ENCODE measurements around the gene HDAC10.

The HDAC10 gene

DNA sequence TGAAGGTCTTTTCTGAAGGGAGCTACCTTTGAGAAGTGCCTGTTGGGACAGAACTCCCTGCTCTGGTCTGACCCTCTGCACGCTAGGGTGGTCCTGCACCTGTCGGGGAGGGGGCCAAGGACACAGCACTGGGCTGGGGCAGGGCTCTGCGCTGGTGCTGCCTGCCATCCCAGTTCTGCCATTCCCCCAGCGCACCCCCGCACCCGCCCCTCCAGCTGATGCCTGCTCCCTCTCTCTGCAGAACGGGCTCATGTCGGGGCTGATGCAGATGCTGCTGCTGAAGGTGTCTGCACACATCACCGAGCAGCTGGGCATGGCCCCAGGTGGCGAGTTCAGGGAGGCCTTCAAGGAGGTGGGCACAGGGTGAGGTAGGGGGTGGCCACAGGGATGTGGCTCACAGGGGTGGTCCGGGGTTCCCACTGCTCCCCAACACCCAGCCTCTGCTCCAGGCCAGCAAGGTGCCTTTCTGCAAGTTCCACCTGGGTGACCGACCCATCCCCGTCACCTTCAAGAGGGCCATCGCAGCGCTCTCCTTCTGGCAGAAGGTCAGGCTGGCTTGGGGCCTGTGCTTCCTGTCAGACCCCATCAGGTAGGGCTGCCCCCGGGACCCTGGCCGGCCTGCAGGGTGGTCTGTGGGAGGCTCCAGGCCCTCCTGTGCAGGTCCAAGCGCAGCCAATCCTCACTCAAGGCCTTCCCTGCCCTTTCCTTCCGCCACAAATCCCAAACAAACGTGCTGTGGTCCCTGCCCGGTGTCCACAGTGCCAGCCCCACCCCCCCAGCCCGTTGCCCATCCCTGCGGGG, 53.9 kb downstream of the HDAC10 start:
- ATAC-seq (replicated peaks; ENCODE audit: extremely low read depth, poor library complexity, severe bottlenecking) (no peak), DNase-seq (ENCODE audit: low spot score in 2 of 2) (no peak)
- Mint-ChIP-seq H3K9me3 (no peaks in the 10 kb centered on the region), H3K36me3 (ENCODE audit: insufficient read depth) (peaks cover 29% of the 10 kb centered on the region), H3K4me3 (no peak overlapping the region), H3K27ac (ENCODE audit: low read depth) (no peak overlapping the region), H3K4me1 (peaks cover 18% of the 10 kb centered on the region), H3K27me3 (no peaks in the 10 kb centered on the region)

- peaks cover 30% of the 10 kb centered on the region for H3K36me3 Mint-ChIP-seq (ENCODE audit: insufficient read depth)
- no peaks in the 10 kb centered on the region for H3K27me3 Mint-ChIP-seq
- H3K27ac Mint-ChIP-seq (ENCODE audit: low read depth), result no peak overlapping the region
- no peaks in the 10 kb centered on the region for H3K9me3 Mint-ChIP-seq
- no peak overlapping the region for H3K4me3 Mint-ChIP-seq
- no peak for DNase-seq (ENCODE audit: low spot score in 2 of 2)
- no peak for ATAC-seq (replicated peaks; ENCODE audit: extremely low read depth, poor library complexity, severe bottlenecking)
- H3K4me1 Mint-ChIP-seq, result peaks cover 20% of the 10 kb centered on the region
Measured at GRCh38 chr22:50196256-50196655, 54.8 kb downstream of the HDAC10 start.

Data from central memory CD8-positive, alpha-beta T cell (primary cell).